ENCODE measurements around the gene MCRIP1. TPM values are rescaled to one million over a fixed set of nuclear protein-coding genes. Genes with fewer than 3 reads are reported as not detected.

The MCRIP1 gene
- total and polyA plus RNA-seq, 2 of the 13 experiments (the other 11 are each of a cell fraction or from before 2014, with no cell fraction given), result 79.7 to 84.9 TPM

DNA sequence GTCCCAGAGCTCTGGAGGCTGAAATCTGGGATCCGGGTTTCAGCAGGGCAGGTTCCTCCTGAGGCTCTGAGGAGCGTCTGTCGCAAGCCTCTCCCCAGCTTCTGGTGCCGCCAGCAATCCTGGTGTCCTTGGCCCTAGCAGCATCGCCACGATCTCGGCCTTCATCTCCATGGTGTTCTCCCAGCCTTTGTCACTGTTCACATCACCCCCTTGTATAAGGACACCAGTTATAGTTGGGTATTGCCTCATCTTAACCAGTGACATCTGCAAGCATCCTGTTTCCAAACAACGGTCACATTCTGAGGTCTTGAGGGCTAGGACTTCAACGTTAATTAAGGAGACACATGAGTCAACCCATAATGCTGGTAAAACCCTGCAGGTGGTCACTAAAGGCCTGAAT lies 4.5 kb upstream of the MCRIP1 start (continued):
- TF ChIP-seq PRDM10 (CRISPR knock-in tag; IDR thresholded peaks at IDR 0.05; ENCODE audit: low read depth), result no peak
- no peak for TF ChIP-seq ZSCAN20 (CRISPR knock-in tag; IDR thresholded peaks at IDR 0.05; ENCODE audit: borderline replicate concordance)
- TF ChIP-seq, protein P1, sequence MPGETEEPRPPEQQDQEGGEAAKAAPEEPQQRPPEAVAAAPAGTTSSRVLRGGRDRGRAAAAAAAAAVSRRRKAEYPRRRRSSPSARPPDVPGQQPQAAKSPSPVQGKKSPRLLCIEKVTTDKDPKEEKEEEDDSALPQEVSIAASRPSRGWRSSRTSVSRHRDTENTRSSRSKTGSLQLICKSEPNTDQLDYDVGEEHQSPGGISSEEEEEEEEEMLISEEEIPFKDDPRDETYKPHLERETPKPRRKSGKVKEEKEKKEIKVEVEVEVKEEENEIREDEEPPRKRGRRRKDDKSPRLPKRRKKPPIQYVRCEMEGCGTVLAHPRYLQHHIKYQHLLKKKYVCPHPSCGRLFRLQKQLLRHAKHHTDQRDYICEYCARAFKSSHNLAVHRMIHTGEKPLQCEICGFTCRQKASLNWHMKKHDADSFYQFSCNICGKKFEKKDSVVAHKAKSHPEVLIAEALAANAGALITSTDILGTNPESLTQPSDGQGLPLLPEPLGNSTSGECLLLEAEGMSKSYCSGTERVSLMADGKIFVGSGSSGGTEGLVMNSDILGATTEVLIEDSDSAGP (CRISPR knock-in tag; IDR thresholded peaks at IDR 0.05; ENCODE audit: borderline replicate concordance), result 0 out of 2 replicates have a peak, but pooled peaks have one; percentile 35
- TF ChIP-seq, protein P2, sequence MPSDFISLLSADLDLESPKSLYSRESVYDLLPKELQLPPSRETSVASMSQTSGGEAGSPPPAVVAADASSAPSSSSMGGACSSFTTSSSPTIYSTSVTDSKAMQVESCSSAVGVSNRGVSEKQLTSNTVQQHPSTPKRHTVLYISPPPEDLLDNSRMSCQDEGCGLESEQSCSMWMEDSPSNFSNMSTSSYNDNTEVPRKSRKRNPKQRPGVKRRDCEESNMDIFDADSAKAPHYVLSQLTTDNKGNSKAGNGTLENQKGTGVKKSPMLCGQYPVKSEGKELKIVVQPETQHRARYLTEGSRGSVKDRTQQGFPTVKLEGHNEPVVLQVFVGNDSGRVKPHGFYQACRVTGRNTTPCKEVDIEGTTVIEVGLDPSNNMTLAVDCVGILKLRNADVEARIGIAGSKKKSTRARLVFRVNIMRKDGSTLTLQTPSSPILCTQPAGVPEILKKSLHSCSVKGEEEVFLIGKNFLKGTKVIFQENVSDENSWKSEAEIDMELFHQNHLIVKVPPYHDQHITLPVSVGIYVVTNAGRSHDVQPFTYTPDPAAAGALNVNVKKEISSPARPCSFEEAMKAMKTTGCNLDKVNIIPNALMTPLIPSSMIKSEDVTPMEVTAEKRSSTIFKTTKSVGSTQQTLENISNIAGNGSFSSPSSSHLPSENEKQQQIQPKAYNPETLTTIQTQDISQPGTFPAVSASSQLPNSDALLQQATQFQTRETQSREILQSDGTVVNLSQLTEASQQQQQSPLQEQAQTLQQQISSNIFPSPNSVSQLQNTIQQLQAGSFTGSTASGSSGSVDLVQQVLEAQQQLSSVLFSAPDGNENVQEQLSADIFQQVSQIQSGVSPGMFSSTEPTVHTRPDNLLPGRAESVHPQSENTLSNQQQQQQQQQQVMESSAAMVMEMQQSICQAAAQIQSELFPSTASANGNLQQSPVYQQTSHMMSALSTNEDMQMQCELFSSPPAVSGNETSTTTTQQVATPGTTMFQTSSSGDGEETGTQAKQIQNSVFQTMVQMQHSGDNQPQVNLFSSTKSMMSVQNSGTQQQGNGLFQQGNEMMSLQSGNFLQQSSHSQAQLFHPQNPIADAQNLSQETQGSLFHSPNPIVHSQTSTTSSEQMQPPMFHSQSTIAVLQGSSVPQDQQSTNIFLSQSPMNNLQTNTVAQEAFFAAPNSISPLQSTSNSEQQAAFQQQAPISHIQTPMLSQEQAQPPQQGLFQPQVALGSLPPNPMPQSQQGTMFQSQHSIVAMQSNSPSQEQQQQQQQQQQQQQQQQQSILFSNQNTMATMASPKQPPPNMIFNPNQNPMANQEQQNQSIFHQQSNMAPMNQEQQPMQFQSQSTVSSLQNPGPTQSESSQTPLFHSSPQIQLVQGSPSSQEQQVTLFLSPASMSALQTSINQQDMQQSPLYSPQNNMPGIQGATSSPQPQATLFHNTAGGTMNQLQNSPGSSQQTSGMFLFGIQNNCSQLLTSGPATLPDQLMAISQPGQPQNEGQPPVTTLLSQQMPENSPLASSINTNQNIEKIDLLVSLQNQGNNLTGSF (CRISPR knock-in tag; IDR thresholded peaks at IDR 0.05), result no peak
- no peak for TF ChIP-seq ZSCAN22 (CRISPR knock-in tag; IDR thresholded peaks at IDR 0.05)
- TF ChIP-seq GATAD2A (CRISPR knock-in tag; IDR thresholded peaks at IDR 0.05), result peak; percentile 33; the same call in 1 of the 2 replicates
- TF ChIP-seq RBM22 (optimal IDR thresholded peaks at IDR 0.05; ENCODE audit: low read length), result no peak
- no peak for TF ChIP-seq ZNF142 (CRISPR knock-in tag; IDR thresholded peaks at IDR 0.05)
